ENCODE measurements around the gene PTPRK.

PTPRK gene

DNA sequence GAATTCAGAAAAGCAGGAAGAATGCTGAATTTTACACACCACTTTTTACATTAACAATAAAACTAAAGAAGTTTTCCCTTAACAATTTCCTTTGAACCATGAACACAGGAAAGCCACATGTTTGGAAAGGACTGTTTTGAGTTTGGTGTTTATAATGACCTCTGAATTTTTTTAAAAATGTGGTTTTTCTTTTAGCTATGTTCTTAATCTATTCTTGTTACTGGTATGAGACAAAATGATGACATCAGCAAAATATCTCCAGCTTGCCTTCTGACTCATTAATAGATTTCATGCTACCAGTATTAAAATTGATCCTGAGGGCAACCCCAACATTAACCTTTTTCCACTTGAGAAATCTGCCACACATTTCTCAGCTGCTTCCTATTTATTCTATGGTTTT, 402.0 kb downstream of the PTPRK start:
- no peak for DNase-seq

DNA sequence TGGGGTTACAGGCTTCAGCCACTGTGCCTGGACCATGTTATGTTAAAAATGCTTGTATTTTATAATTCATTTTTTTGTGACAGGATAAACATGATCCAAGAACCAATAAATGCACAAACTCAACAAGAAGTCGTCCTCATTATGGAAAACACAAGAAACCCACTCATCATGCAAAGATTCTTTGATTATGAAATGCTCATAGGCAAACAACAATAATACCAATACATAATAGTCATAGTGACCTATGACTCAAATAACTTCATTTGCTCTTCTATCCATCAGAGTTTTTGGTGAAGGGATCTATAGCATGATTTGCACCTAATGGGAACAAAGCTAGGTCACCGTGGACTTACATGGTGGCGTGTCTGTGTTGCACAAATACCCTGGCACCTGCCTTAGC, 402.5 kb downstream of the PTPRK start:
- DNase-seq = no peak

DNA sequence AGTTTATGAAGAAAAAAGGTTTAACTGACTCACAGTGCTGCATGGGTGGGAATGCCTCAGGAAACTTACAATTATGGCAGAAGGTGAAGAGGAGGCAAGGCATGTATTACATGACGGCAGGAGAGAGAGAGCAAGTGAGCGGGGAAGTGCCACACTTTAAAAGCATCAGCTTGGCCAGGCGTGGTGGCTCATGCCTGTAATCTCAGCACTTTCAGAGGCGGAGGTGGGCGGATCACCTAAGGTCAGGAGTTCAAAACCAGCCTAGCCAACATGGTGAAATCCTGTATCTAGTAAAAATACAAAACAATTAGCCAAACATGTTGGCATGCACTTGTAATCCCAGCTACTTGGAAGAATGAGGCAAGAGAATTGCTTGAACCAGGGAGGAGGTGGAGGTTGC, 406.2 kb downstream of the PTPRK start:
- DNase-seq = no peak

DNA sequence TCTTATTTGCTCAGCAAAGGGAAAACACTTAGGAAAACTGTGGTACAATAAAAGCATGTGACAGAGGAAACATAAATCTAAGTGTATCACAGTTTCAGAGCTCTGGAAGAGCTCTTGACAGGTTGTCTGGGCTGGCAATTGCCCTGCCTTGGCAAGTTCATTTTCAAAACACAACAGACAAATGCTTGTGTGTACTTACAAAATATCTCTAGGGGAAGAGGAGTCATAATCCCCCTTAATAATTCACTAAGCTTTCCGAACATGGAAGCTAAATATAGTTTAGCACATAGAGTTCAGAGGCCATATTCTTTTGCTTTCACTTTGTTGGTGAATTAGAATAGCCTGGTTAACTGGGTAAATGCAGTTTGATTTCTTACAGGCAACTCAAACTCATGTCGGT, 407.9 kb downstream of the PTPRK start:
- no peak for DNase-seq

DNA sequence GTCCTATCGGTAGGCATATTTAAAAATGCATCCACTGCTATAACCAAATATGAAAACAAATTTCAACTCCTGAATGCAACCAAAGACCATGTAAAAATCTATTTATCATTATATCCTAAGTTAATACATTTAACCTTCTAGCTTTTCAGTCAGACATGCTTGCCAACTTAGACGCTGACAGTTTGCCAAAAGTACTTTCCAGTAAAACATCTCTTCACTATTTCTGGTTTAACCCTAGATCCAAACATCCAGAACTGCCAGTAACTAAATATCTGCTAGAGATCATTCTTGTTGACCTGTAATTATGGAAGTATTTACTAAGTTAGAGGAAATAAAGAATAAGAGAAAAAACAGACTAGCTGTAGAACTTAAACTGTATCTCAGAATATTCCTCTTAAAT, 409.3 kb downstream of the PTPRK start:
- DNase-seq = no peak

DNA sequence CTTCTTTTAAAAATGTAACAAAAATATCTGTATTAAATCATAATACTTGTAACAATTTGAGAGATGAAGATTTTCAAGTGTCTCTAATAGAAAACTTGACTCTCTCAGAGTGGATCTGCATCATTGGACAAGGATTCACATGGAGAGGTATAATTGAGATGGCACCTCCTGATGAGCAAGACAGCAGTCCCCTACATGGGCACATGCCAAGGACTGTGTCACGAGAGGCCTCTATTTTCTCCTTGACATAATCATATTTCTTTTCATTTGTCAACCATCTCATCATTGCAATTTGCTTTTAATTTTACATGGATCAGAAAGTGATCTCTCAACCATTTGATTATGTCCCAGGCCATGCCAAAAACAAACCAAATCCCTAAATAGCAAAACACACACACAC, 412.7 kb downstream of the PTPRK start:
- no peak for DNase-seq

DNA sequence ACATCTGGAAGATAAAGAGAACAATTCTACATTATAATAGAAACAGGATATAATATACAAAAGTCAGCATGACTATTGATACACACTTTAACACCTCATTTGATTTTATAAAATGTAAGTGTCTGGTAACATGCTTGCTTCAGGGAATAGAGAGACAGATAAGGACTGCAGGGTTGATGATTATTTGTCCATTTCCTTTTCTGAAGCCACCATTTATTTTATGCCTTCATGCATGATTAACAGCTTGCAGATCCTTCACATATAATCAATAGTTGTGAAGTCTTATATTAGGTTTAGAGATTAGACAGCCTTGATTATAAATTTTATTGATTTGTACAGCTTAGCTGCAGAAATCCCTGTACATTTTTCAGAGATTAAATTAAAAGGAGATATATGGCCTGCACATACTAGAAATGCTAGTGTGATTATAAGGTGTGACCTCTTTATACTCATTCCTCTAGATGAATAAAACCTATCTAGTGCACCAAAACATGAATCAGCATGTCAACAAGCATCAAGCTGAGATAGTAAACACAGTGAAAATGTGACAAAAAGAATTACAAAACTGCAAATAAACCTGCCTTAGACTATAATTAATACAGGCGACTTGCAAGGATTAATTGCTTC, 420.7 kb downstream of the PTPRK start:
- no peak for DNase-seq

DNA sequence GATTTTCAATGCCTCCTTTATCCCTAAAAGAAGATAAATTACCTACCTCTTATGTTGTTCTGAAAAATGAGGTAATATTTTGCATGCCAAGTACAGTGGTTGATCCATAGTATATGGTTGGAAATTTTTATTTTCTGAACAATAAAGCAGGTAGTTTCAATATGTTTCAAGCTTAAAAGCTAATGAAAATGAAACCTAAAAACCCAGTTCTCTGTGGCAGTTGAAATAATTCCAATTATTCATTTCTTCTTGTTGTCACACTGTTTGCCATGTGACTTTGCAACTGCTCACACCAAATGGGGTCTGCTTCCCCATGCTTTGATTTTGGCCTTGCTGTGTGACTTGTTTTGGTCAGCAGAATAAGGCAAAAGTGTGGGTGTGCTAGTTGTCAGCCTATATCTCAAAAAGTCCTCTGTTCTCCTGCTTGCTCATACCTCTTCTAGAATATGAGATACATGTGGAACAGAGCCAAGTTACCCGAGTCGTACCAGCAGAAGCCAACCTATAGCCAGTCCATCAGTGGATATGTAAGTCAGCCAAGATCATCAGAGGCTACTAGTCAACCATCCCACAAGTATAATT, 422.3 kb downstream of the PTPRK start:
- DNase-seq = no peak

DNA sequence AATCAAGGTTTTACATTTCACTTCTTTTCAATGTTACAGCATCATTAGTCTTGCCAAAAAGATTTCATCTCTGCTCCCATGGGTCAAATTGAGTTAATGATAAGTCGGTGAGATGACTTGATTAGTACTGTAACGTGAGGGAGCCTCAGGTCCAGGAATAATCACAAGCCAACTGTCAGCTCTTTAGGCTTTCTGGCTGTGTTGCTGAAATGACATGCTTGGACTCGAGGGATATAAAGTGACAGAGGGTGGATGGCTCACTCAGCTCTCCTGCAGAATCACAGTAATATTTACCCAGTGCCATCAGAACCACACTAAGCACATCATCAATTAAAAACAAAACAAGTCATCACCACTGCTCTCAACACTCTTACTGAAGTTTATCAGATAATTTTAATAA, 423.4 kb downstream of the PTPRK start:
- no peak for DNase-seq

DNA sequence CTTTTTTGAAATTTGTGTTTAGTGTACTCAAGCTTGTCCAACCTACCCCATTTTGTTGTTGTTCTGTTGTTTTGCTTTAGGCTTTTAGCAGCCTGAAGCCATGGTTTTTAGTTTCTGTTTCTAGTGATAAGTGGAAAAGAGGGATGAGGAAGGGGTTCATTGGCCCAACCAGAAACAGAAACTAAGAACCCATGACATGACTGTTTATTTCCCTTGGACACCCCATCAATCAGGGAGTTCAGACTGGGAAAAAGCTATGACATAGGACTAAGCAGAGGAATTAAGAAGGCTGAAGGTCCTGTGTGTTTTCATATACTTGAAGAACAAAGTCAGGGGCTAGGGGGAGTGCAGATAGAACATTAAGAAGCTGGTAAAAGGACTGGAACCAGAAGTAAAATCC, 425.0 kb downstream of the PTPRK start:
- DNase-seq = no peak

DNA sequence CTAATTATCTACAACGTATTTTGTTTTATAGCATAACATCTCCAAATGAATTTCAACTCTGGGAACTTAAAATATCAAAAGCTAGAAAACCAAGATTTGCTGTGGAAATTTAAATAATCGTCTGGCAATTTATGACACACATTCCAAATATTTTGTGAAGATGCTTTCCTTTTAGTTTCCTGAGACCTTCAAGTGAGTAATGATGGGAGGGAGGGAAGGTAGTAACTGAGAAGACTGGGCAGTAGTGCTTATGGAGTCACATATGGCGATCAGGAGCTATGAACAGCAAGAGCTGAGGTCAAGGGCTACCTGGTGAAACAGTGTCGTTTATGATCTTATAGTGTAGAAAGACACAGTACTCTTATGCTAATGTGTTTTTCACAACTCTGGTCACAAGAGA, 441.4 kb downstream of the PTPRK start:
- no peak for DNase-seq

DNA sequence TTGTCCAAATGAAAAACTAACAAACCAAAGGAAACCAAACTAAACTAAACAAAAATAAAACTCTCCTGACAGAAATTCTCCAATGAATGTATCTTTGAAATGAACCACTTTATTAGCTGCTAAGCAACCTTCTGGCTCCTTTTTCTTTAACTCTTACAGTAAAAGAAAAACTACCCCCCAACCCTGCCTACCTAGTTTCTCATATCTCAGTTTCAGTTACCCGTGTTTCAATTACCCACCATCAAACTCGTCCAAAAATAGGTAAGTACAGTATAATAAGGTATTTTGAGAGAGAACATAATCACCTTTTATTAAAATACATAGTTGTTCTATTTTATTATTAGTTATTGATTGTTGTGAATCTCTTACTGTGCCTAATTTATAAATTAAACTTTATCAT, 442.1 kb downstream of the PTPRK start:
- DNase-seq = no peak

DNA sequence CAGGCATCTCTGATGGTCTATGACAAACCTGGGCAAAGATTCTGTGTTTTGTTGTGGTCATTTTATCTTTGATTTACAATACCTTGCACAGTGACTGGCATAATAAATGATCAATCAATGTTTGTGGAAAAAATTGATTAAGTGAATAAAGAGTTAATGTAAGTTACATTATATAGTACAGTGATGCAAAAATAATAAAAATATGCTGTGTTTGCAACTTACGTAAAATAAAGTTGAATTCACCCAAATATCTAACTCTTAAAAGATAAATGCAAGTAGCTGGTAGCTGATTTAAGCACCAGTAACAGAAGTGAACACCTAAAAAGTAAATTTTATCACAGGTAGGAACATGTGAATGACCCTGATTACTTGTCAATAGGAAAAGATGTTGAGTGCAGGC, 443.6 kb downstream of the PTPRK start:
- no peak for DNase-seq

DNA sequence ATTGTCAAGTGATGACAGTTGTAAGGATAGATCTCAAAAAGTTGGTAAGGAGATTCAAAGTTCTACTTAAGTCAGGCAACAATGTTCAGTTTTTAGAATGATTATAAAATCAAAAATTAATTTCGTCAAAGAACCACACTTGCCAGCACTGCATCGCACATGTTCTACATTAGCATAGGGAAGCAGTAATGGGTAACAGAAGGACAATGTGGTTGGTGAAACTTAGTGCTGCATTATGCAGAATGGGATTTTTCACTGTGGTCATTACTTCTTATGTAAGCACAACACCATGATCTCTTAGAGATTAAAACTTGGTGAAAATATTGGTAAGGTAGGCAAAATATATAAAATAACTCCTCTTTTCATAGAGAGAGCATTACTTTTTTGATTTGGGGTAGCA, 445.8 kb downstream of the PTPRK start:
- no peak for DNase-seq

DNA sequence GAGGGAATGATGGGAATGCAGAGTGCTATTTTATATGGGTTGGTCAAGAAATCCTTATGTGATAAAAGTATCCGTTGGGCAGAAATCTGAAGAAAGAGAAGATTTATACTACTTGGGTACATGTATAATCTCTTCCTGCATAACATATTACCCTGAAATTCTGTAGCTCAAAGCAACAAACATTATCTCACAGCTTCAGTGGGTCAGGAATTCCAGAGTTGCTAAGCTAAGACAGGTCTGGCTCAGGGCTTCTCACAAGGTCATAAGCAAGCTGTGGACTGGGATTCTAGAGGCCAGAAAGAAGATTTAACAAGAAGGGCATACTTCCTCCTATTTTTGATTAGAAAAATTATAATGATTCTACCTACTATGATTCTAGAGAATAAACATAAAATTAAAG, 447.0 kb downstream of the PTPRK start:
- DNase-seq = no peak

DNA sequence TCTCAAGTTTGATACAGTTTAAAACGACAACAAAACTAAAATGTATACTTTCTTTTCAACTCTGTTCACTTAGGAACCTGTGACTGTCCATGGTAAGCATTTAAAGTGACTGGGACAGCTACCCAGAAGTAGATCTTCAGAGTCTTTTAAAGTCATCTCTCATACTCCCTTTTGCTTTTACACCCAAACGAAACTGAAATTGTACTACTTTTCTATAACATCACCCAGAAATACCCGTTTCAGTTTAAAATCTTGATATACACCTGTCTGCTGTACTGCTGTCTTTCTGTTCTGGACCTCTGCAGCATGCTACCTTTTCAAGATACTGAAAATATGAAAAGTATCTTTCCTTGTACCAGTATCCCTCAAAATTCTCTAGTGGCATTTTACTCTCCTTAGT, 449.2 kb downstream of the PTPRK start:
- DNase-seq = no peak

DNA sequence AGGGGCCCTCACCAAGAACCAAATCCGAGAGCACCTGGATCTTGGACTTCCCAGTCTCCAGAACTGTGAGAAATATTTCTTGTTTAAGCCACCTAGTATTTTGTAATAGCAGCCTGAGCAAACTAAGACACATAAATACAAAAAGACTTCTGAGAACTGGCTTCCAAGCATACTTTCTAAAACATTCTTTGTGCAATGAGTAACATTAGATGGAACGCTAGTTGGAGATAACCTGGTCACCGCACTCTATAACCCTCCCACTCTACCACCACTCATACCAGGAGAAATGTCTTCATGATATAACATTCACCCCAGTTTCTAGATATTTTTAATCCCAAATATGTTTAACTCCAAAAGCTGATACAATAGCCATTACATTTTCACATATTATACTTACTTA, 450.0 kb downstream of the PTPRK start:
- no peak for DNase-seq

DNA sequence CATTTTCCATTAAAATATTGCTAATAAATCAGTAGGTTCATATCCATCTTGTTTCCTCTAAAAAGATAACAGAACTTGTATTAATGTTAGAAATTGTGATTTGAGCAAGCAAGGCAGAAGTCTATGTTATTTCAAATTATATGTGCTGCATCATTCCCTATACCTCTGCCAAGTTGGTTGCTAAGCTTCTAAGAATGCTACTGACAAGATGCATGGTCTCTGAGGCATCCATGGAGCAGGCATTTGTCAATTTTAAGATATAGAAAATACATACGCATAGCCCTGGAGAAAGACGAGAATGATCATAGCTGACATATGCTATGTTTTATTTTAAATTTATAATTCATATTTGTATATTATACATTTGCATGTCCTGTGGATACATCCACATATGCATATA, 451.2 kb downstream of the PTPRK start:
- DNase-seq = no peak

DNA sequence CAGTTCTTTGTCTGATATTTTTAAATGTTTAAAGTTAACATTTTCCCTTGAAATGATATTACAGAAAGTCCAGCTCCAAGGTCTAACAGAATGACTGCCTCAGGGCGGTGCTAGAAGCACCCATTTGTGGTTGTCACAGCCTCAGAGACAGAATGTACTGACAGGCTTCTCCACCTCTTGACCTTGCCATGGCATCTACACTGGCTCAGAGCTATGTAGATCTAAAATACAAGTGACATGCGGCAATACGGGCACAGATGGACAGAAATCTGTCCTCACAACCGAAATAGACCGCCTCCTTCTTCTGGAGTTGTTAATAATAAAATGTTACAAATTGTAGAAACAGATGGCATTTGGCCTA, 452.3 kb downstream of the PTPRK start:
- no peak for DNase-seq

DNA sequence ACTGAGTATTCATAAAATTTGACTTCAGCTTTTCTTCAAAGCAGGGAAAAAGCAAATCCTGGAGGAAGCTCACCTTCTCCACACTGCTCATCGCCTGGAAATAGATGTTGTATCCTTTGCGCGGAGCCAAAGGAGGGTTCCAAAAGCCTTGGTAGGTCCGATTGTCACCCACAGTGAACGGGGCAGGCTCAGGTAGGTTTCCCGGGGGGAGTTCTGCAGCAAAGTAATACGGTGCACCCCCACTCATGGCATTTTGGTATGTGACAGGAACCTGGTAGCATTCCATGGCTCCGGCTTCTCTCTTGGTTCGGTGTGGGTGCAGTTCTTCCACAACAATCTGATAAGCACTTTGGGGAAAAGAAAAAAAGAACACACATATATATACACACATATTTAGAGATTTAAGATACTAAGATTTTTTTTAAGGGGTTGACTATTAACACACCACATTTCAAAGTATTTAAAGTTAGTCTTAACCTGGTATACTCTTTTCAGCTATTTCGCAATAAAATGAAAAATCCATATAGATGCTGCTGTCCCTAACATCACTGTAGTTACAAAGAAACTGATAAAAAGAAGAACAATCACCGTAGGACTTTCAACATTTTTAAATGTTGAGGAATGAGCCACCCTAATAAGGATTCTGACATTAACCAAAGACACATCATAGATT, 452.8 kb downstream of the PTPRK start:
- DNase-seq = no peak

DNA sequence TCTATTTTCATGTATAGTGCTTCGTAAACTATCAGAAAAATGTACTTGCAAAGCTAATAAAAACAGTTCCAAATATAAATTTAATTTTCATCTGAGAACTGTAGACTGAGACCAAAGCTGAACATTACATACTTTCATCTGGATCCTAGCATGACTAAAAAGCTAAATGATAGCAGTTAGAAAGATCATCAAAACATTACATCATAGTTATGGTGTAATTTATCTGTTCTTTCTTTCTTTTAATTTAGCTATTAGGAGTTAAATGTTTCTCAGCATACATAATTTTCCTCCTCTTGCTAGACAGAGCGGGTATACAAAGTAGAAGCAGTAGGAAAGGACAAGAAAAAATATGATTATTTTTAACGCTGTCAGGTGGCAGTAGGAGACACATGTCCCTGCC, 455.3 kb downstream of the PTPRK start:
- no peak for DNase-seq

DNA sequence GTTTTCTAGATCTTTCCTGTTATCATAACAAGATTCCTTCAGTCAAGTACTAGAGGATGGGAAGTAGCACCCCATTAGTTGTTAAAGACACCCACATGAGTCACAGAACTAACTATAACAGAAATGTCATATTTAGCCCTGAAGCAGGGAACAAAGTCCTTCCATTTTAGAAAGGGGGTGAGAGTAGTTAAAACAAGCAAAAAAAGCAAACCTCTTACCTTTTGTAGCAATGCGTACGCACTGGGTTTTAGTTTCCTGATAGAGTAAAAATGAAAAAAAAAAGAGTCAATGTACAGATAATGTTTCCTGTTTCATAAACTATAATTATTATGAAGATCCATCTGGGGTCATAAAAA, 455.9 kb downstream of the PTPRK start:
- DNase-seq = no peak

DNA sequence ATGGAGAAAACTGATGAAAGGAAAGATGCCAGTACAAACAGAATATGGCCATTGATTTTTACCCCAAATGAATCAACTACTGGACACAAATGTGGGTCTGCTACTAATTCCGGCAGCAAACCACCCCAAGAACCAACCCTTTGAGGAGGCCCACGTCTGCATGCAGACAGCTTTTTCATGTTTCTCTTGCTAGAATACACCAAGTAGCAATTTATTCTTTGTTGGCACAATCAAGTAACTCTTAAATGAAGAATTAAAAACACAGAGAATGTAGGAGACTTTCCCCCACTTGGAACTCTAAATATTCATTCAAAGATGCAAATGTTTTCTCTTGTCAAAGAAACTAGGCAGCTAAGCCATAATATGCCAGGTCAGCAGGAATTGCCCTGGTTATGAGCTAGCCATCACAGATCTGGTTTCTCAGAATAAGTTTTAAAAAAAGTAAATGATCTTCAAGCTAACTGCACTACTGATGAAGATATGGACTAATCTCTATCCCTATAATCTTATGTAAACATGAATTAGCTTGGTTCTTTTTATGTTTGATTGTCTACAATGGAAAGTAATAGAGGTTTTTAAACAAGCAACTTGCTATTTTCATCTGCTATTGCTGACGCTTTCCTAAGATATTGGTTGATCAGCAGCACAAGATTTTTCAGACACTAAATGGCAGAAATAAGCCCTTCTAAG, 456.4 kb downstream of the PTPRK start:
- DNase-seq = no peak

DNA sequence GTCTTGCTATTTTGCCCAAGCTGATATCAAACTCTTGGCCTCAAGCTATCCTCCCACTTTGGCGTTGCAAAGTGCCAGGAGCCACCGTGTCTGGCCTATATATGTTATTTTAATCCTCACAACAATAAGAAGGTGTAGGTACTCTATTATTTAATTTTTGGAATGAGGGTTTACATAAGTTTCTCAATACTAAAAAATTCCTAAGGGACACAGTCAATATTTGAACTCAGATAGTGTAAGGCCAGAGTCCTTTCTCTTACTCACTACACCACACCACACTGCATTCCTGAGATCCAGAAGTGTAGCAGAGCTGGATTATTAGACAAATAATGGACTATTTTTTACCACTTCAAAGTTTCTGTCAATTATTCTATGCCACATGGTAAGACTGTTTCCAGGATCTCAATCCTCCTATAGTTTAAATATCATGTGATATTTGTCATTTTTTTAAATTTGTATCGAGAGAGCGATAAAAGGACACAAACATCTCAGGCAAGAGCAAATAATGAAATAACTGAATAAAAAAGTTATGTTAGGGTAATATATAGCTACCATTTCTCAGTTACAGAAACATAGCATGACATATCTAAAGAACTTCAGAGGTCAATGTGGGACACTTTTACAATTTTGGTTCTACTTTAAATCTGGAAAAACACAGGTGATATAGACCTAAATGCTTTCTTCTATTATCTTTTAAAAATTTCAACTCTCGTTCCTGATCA, 457.4 kb downstream of the PTPRK start:
- no peak for DNase-seq
